Kidney capillary endothelial cell (primary cell): ENCODE measurements around the gene ATP6V1F.

Source experiments
- DNase-seq: peaks from one replicate; pipeline ENCODE4 v3.0.0-alpha.2; 2018; ENCODE audit warnings: low spot score

ATP6V1F gene

DNA sequence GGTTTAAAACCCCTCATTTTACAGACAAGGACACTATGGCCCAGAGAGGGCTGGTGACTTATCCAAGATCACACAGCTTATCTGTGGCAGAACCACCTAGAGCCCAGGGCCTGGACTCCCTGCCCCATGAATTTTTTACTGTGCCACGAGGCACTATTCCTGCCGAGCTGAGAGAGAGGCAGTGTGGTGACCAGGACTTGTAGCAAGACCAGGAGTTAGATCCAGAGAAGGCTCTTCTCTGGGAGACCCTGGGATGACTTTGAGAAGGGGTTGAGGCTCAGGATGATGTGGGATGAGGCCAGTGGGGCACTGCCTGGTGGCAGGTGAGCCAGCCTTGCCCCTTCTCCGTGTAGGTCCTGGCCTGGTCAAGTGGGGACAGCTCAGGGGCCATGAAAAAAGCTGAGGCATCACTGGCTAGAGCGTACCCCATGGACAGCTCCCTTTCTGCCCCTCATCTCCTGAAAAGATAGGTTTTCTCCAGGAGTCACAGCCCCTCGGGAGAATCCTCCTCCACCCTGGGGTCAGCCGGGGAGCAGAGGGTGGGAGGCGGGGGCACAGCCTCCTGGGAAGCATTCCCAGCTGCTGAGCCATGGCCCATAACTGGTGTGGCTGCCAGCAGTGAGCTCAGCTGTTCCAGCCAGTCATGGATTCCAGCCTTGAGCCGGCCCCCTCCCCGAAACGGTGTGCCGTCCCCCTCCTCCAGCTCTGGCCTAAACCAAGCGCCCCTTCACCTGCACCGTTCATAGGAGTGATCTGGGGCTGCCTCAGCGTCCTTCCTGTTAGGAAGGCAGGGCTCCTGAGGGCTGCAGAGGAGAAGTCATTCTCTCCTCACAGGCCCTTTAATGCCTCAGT, 26.6 kb upstream of the ATP6V1F start:
- no peak for DNase-seq

DNA sequence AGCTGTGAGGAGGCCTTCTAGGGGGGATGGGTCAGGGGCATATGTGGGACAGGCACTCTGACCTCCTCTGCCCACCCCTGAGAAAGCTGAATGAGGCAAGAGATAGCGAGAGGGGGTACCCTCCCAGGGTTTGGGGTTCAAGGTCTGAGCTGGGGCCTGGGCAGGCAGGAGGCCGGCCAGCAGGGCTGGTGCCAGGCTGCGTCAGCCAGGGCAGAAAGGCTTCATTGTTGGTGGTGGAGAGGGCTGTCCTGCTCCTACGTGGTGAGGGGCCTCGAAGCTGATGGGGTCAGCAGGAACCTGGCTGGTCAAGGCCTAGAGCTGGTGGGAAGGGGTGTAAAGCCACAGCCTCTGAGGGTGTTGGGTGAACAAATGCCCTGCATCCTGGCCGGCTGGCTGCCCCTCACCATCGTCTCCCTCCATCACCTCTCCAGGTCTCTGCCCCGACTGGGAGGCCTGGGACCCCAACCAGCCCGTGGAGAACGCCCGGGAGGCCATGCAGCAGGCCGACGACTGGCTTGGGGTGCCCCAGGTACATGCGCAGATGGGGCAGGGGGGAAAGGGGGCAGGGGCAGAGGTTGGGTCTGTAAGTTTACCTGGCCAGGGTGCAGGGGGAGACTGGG, 25.8 kb upstream of the ATP6V1F start:
- no peak for DNase-seq

DNA sequence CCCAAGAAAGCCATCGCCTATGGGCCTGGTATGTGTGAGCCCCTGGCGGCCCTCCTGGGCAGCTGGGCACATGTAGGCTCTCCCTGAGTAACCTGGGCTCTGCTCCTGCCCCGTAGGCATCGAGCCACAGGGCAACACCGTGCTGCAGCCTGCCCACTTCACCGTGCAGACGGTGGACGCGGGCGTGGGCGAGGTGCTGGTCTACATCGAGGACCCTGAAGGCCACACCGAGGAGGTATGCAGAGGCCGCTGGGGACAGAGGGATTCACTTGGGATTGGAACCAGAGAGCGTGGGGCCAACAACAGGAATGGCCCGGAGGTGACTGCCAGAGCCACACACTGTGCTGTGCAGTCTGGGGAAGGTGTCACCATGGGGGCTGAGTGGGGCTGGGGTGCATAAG, 25.1 kb upstream of the ATP6V1F start:
- DNase-seq: no peak

- DNase-seq: no peak
These were observed 24.4 kb upstream of the ATP6V1F start for GRCh38 chr7:128838109-128838779.

DNA sequence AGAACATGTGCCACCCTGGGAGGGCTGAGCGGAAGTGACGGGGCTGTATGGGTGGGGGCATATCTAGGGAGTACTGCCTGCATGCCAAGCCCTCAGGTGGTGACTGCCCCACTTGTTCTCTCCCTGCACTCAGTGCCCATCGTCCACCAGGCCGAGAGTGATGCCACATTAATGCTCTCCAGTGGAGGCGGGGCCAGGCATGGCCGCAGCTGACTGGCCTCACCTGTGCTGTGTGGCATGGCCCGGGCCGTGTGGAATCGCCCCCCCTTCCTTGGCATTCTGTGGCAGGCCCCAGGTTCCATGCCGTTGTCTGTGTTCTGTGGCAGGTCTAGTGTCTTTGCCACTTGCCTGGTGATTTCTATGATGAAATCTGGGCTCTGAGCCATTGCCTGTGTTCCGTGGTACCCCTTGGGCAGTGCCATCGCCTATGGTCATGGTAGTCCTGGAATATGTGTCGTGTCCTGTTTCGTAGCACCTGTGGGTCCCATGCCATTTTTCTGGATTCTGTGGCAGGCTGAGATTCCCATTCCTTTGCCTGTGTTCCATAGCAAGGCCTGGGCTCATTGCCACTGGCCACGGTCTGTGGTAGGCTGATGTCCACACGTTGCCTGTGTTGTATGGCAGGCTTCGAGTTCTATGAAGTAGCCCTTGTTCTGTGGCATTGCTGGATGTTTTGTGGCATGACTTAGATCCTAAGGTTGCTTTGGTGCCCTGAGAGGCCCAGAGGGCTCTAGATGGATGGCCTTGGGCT, 23.5 kb upstream of the ATP6V1F start:
- no peak for DNase-seq

DNA sequence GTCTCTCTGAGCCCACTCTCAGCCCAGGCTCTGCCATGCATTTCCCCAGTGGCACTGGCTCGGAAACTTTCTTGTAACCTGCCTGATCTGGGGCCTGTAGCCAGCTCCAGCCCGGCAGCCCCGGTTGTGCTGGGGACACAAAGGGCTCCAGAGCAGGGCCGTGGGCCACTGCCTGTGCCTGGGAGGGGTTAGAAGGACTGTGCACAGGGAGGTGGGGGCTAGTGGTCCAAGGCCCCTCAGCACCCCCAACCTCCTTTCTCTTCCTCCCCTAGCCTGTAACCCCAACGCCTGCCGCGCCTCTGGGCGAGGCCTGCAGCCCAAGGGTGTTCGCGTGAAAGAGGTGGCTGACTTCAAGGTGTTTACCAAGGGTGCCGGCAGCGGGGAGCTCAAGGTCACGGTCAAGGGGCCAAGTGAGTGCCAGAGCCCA, 22.9 kb upstream of the ATP6V1F start:
- DNase-seq: no peak

DNA sequence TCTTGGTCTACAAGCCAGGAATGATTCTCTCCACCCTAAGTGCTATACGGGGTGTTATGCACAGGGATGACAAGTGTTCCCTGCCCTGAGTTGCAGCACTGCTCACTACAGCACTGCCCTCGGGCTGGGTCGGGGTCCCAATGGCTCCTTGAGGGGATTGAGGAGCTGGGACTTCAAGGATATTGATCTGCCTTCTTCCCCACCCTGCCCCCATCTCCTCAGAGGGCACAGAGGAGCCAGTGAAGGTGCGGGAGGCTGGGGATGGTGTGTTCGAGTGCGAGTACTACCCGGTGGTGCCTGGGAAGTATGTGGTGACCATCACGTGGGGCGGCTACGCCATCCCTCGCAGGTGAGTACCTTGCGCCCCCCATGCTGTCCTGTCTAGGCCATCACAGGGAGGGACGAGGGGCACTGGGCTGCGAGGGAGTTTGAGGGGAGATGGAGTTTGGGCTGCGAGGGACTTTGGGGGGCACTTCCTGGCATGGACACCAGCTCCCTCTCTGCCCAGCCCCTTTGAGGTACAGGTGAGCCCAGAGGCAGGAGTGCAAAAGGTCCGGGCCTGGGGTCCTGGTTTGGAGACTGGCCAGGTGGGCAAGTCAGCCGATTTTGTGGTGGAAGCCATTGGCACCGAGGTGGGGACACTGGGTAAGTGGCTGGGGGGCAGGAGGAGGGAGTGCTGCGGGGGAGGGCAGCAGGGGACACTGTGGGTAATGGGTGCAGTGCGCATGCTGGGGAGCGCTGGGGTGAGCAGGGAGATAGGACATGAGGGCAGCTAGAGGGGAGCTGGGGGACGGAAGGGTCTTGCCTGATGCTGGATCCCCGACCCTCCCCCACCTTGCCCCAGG, 22.1 kb upstream of the ATP6V1F start:
- no peak for DNase-seq

DNA sequence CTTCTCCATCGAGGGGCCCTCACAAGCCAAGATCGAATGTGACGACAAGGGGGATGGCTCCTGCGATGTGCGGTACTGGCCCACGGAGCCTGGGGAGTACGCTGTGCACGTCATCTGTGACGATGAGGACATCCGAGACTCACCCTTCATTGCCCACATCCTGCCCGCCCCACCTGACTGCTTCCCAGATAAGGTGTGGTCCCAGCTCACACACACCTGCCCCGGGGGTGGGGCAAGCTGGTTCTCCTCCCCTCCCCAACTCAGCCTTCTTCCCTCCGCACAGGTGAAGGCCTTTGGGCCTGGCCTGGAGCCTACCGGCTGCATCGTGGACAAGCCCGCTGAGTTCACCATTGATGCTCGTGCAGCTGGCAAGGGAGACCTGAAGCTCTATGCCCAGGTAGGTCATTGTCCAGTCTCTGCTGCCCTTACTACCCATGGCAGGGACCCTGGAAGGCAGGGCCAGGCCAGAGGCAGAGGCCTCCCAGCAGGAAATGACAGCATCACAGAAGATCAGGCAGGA, 21.4 kb upstream of the ATP6V1F start:
- DNase-seq: no peak

DNA sequence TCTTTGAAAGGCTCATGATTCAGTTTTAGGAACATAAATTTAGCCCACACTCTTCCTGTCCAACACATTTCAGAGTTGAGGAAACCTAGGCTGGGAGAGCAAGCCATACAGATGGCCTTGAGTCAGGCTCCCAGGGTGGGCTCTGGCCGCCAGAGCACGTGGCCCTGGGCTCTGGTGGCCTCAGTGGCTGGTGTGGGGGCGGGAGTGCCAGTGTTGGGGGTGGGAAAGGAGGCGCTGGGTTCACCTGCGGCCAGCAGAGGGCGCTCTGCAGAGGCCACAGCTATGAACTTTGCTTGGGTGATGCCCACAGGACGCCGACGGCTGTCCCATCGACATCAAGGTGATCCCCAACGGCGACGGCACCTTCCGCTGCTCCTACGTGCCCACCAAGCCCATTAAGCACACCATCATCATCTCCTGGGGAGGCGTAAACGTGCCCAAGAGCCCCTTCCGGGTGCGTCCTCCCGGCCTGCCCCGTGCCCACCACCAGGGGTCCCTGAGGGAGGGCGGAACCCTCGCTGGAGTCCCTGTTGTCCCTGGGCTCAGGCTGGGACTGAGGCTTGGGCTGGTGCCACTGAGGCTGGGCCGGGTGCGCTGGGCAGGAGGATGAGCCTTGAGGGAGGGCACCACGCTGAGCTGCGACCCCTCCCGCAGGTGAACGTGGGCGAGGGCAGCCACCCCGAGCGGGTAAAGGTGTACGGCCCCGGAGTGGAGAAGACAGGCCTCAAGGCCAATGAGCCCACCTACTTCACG, 20.6 kb upstream of the ATP6V1F start:
- DNase-seq: no peak

DNA sequence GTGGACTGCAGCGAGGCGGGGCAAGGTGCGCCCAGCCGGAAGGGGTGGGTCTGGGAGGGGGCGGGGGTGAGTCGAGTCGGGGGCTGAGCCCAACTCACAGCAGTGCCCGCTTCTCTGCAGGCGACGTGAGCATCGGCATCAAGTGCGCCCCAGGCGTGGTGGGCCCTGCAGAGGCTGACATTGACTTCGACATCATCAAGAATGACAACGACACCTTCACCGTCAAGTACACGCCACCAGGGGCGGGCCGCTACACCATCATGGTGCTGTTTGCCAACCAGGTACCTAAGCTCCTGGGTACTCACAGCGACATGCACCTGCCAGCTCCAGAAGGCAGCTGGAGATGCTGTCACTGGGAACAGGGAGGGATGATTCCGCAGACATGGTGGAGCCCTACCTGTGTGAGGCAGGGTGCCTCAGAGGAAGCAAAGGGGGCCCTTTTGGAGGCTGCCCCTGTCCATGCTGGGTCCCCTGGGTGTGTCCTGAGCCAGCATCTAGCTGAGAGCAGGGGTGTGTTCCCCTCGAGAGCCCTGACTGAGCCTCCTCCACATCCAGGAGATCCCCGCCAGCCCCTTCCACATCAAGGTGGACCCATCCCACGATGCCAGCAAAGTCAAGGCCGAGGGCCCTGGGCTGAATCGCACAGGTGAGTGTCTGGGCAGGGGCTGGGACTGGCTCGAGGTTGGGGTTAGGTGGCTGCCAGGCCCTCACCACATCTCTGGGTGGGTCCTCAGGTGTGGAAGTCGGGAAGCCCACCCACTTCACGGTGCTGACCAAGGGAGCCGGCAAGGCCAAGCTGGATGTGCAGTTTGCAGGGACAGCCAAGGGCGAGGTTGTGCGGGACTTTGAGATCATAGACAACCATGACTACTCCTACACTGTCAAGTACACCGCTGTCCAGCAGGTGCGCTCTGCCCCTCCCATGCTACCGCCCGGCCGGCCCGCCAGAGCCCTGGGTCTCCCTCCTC, 19.7 kb upstream of the ATP6V1F start:
- DNase-seq: no peak

- DNase-seq: no peak
These were observed 18.6 kb upstream of the ATP6V1F start for GRCh38 chr7:128843938-128844621.

DNA sequence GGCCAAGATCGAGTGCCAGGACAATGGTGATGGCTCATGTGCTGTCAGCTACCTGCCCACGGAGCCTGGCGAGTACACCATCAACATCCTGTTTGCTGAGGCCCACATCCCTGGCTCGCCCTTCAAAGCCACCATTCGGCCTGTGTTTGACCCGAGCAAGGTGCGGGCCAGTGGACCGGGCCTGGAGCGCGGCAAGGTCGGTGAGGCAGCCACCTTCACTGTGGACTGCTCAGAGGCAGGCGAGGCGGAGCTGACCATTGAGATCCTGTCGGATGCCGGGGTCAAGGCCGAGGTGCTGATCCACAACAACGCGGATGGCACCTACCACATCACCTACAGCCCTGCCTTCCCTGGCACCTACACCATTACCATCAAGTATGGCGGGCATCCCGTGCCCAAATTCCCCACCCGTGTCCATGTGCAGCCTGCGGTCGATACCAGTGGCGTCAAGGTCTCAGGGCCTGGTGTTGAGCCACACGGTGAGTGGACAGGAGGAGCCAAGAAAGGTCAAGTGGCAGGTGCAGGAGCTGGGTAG, 17.8 kb upstream of the ATP6V1F start:
- DNase-seq: no peak

DNA sequence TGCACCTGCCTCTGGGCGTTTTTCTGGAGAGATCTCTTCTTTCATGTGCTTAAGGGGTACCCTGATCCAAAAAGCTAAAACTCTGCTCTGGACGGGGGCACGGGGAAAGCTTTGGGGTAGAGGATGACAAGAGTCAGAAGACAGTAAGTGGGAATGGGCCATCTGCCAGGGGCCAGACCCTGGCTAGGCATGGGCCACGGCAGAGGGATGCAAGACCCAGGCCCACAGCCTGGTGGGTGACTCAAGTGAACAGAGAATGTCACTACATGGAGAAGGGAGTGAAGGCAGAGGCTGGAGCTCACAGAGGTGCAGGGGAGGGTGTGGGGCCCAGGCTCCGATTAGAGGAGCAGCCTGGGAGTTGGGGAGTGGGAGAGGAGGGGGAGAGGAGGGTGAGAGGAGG, 17.2 kb upstream of the ATP6V1F start:
- DNase-seq: no peak

GRCh38 chr7:128845987-128846386, 16.7 kb upstream of the ATP6V1F start:
- no peak for DNase-seq

- DNase-seq: no peak
These were observed 15.7 kb upstream of the ATP6V1F start for GRCh38 chr7:128846781-128847444.

DNA sequence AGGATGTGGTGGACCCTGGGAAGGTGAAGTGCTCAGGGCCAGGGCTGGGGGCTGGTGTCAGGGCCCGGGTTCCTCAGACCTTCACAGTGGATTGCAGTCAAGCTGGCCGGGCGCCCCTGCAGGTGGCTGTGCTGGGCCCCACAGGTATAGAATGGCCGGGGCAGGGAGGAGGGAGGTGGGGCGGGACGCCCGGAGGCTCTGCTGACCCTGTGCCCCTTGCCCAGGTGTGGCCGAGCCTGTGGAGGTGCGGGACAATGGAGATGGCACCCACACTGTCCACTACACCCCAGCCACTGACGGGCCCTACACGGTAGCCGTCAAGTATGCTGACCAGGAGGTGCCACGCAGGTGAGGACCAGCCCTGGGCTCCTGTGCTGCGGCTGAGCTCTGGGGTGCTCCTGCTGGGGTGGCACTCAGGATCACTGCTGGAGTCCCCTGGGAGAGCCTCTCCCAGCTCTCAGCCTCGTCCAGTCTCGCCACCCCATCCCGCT, 14.9 kb upstream of the ATP6V1F start:
- DNase-seq: no peak

DNA sequence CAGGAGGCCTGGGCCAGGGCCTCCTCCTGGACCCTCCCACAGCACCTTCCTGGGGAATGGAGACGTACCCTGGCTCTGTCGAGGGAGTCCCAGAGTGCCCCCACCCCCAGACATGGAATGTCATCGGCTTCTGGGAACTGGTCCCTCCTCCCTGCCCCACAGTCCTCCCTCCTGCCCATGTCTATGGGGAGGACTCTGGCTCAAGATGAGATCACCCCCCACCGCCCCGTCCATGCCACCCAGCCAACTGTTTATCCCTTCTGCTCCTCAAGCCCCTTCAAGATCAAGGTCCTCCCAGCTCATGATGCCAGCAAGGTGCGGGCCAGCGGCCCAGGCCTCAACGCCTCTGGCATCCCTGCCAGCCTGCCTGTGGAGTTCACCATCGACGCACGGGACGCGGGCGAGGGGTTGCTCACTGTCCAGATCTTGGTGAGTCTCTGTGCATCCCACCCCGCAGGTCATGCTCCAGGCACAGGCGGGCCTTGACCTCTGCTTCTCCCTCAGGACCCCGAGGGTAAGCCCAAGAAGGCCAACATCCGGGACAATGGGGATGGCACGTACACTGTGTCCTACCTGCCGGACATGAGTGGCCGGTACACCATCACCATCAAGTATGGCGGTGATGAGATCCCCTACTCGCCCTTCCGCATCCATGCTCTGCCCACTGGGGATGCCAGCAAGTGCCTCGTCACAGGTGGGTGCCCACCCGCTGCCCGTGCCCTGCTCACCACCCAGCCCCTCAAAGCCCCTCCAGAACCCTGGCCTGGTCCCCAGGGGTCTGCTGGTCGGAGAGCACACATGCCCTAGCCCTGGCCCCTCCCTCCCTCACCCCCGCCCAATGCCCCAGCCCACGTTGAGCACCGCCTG, 14.1 kb upstream of the ATP6V1F start:
- DNase-seq: no peak
